ENCODE results near the gene ELL. TPM values are rescaled to one million over a fixed set of nuclear protein-coding genes. Genes with fewer than 3 reads are reported as not detected.

ELL gene
- total and polyA plus RNA-seq, 8 donors = 4.1 to 88.7 (median 11.2) TPM

- no peaks in the 10 kb centered on the region for H3K27me3 ChIP-seq
- H3K27ac ChIP-seq = peak overlapping the region; percentile 6 to 92 (median 61)
- DNase-seq = no peak
- H3K36me3 ChIP-seq = peaks cover 3 to 33% (median 28%) of the 10 kb centered on the region in 4 donors
- intact Hi-C loops (cut with DNase I; ENCODE audit: low total_unique reads) = no loop called here
- peaks cover 49 to 84% (median 69%) of the 10 kb centered on the region in 4 donors for H3K4me1 ChIP-seq
- TF ChIP-seq POLR2AphosphoS5 (IDR thresholded peaks at IDR 0.05) (no peak), POLR2A (IDR thresholded peaks at IDR 0.05) (no peak)
- 87 to 98% (median 95%) methylated on average over 4 to 8 of the region's 8 CpGs for WGBS, 5 donors
- no peaks in the 10 kb centered on the region for H3K9me3 ChIP-seq
- H3K4me3 ChIP-seq = no peak overlapping the region
Observed at GRCh38 chr19:18473706-18474087, 48.2 kb downstream of the ELL start.

- no peak overlapping the region for H3K4me3 ChIP-seq
- peaks cover 3 to 33% (median 29%) of the 10 kb centered on the region in 4 donors for H3K36me3 ChIP-seq
- 59 to 82% (median 77%) methylated on average over 8 of the region's 8 CpGs for WGBS, 5 donors
- H3K27ac ChIP-seq = peak overlapping the region; percentile 6 to 92 (median 61)
- intact Hi-C loops (cut with DNase I; ENCODE audit: low total_unique reads) = no loop called here
- no peak for DNase-seq
- TF ChIP-seq POLR2AphosphoS5 (IDR thresholded peaks at IDR 0.05) (no peak), POLR2A (IDR thresholded peaks at IDR 0.05) (no peak), CTCF (IDR thresholded peaks at IDR 0.05) (no peak), EP300 (IDR thresholded peaks at IDR 0.05) (no peak)
- peaks cover 48 to 84% (median 67%) of the 10 kb centered on the region in 4 donors for H3K4me1 ChIP-seq
- no peaks in the 10 kb centered on the region for H3K27me3 ChIP-seq
- no peaks in the 10 kb centered on the region for H3K9me3 ChIP-seq
Observed at GRCh38 chr19:18473003-18473705, 48.7 kb downstream of the ELL start.

- H3K4me3 ChIP-seq = no peak overlapping the region
- H3K4me1 ChIP-seq = peaks cover 51 to 81% (median 69%) of the 10 kb centered on the region in 4 donors
- H3K27ac ChIP-seq = peak overlapping the region in 2 of 5 donors; percentile 20 to 40
- H3K27me3 ChIP-seq = no peaks in the 10 kb centered on the region
- no peak for TF ChIP-seq CTCF (IDR thresholded peaks at IDR 0.05)
- TF ChIP-seq POLR2A (IDR thresholded peaks at IDR 0.05) = no peak
- TF ChIP-seq EP300 (IDR thresholded peaks at IDR 0.05) = no peak
- TF ChIP-seq POLR2AphosphoS5 (IDR thresholded peaks at IDR 0.05) = no peak
- H3K36me3 ChIP-seq = peaks cover 3 to 33% (median 29%) of the 10 kb centered on the region in 4 donors
- intact Hi-C loops (cut with DNase I; ENCODE audit: low total_unique reads) = no loop called here
- WGBS, 5 donors = 56 to 100% (median 64%) methylated on average over 1 to 2 of the region's 2 CpGs
- DNase-seq = no peak
- no peaks in the 10 kb centered on the region for H3K9me3 ChIP-seq
Observed at GRCh38 chr19:18470787-18471186, 51.1 kb downstream of the ELL start.

- no peak overlapping the region for H3K4me3 ChIP-seq
- H3K4me1 ChIP-seq = peaks cover 61 to 81% (median 70%) of the 10 kb centered on the region in 4 donors
- no peak for TF ChIP-seq POLR2A (IDR thresholded peaks at IDR 0.05)
- TF ChIP-seq CTCF (IDR thresholded peaks at IDR 0.05) = peak in 5 of 7 experiments; percentile 56 to 86 (median 66)
- no peaks in the 10 kb centered on the region for H3K9me3 ChIP-seq
- H3K36me3 ChIP-seq = peaks cover 3 to 44% (median 37%) of the 10 kb centered on the region in 4 donors
- intact Hi-C loops (cut with DNase I; ENCODE audit: low total_unique reads) = loop anchor here (10.0 kb wide), 1 partner anchor 96 kb away; no protein-coding TSS in a partner anchor
- no peaks in the 10 kb centered on the region for H3K27me3 ChIP-seq
- WGBS, 5 donors = 51 to 79% (median 62%) methylated on average over 21 to 28 of the region's 28 CpGs
- H3K27ac ChIP-seq = peak overlapping the region in 4 of 5 donors; percentile 17 to 85 (median 39)
- DNase-seq = peak; percentile 72 to 86
Observed at GRCh38 chr19:18469069-18469846, 52.6 kb downstream of the ELL start.
